ENCODE data around the gene ADAMTSL1.

The ADAMTSL1 gene

DNA sequence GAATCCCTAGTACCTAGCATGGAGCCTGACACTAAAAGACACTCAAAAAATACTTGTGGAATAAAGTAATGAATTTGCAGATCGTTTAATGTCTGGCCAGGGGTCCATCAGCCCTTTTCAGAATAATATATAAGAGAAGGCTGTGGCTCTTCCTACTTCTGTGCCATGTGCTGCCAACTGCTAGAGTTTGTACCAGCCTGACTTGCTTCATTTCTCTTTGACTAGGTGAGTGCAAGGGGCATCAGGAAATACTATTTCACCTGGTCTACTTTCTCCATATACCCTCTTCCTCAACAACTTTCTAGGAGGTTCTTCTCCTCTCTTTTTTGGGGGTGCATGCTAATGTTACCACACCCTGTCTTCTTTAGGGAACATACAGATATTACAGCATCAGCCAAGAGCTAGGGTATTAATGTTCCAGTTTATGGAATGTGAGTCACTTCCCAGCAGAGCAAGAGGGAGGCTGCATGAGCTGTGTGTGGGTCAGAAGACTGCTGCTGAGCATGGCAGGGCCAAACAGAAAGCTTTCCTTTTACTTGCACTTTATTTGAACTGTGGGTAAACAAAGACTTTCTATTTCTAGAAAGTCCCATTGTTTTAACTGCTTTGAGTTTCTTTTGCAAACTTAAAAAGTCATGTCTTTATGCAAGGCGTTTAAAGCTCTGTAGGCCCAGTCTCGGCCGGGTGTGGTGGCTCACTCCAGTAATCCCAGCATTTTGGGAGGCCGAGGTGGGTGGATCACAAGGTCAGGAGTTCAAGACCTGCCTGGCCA, 158.9 kb downstream of the ADAMTSL1 start:
- TF ChIP-seq, protein P1, sequence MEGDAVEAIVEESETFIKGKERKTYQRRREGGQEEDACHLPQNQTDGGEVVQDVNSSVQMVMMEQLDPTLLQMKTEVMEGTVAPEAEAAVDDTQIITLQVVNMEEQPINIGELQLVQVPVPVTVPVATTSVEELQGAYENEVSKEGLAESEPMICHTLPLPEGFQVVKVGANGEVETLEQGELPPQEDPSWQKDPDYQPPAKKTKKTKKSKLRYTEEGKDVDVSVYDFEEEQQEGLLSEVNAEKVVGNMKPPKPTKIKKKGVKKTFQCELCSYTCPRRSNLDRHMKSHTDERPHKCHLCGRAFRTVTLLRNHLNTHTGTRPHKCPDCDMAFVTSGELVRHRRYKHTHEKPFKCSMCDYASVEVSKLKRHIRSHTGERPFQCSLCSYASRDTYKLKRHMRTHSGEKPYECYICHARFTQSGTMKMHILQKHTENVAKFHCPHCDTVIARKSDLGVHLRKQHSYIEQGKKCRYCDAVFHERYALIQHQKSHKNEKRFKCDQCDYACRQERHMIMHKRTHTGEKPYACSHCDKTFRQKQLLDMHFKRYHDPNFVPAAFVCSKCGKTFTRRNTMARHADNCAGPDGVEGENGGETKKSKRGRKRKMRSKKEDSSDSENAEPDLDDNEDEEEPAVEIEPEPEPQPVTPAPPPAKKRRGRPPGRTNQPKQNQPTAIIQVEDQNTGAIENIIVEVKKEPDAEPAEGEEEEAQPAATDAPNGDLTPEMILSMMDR (IDR thresholded peaks at IDR 0.05; ENCODE audit: low read depth, low read length, missing control alignments) = no peak
- DNase-seq (ENCODE audit: low read depth) = no peak

DNA sequence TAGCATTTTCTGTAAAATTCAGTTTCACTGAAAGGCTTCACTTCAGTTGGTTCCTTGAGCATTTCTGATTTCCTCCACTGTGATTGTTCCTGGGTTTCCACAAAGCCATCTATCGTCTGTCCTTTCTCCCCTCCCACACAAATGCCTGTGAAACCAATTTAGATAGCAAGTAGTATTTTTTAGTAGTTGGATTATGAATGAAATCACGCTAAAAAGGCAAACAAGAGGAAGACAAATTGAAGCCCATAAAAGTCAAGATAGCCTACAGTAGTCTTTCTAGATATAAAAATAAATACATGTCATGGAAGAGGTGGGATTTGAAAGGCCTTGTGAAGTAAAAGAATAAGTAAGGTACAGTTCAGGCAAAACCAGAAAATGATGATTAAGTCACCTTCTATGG, 162.8 kb downstream of the ADAMTSL1 start:
- DNase-seq (ENCODE audit: low read depth) = no peak
- no peak overlapping the region for H3K4me3 ChIP-seq (ENCODE audit: low read depth, low read length)
- TF ChIP-seq, protein P1 (IDR thresholded peaks at IDR 0.05; ENCODE audit: low read depth, low read length, missing control alignments) = no peak

More for the DNA sequence above, 158.9 kb downstream of the ADAMTSL1 start:
- no peak overlapping the region for H3K4me3 ChIP-seq (ENCODE audit: low read depth, low read length)

DNA sequence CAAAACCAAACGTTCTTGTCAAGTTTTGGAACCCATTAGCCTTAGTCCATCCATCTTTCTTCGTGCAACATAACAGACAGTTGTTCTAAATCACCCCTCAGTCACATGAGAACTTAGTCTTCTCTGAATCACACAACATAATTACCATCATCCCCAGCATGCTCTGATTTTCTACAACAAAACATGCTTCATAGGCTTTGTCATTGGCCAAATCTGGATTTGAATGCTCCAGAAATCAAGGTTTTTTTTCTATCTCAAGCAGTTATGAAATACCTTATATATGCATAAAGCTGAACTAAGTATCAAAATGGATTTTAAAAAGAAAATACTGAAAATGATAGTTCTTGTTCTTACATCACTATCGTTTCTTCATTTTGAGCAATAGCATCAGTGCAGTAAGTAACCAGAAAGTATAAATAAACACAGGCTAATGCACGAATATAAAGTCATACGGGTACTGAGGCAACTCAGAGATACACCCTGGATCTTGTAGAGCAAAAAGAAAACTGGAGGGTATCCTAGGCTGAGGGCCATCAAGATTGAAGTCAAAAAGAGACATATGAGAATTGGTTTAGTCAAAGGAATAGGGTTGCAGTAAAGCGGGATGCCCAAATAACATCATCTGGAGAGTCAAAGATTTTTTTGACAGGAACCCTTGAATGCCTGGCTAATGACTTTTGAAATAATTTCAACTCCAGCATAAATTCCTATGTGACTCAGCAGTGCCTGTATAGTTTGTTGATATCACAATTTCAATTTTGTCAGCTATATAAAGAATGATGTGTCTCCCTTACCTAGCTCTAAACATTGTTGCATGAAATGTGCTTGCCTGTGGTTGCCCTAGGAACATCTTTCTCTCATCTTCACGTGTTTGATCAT, 164.7 kb downstream of the ADAMTSL1 start:
- TF ChIP-seq, protein P1 (IDR thresholded peaks at IDR 0.05; ENCODE audit: low read depth, low read length, missing control alignments) = no peak
- no peak overlapping the region for H3K4me3 ChIP-seq (ENCODE audit: low read depth, low read length)
- no peak for DNase-seq (ENCODE audit: low read depth)

DNA sequence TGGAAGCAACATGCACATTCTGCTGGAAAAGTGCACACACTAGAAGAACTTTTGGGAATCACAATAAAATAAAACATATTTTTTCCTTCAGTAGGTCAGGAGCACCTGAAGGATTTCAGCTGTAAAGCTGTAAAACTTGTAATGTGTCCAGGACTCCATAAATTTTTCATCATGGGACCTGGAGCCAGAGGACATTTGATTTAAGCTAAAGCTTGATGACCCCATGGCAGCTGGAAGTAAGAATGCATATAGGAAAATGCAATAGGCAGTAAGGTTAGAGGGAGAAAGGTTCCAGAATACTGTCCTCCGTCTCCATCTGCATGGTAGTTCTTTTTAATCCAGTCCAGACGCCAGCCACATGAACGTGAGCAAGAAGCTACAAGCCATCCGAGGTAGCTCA, 166.0 kb downstream of the ADAMTSL1 start:
- TF ChIP-seq, protein P1 (IDR thresholded peaks at IDR 0.05; ENCODE audit: low read depth, low read length, missing control alignments) = no peak
- DNase-seq (ENCODE audit: low read depth) = no peak
- no peak overlapping the region for H3K4me3 ChIP-seq (ENCODE audit: low read depth, low read length)

DNA sequence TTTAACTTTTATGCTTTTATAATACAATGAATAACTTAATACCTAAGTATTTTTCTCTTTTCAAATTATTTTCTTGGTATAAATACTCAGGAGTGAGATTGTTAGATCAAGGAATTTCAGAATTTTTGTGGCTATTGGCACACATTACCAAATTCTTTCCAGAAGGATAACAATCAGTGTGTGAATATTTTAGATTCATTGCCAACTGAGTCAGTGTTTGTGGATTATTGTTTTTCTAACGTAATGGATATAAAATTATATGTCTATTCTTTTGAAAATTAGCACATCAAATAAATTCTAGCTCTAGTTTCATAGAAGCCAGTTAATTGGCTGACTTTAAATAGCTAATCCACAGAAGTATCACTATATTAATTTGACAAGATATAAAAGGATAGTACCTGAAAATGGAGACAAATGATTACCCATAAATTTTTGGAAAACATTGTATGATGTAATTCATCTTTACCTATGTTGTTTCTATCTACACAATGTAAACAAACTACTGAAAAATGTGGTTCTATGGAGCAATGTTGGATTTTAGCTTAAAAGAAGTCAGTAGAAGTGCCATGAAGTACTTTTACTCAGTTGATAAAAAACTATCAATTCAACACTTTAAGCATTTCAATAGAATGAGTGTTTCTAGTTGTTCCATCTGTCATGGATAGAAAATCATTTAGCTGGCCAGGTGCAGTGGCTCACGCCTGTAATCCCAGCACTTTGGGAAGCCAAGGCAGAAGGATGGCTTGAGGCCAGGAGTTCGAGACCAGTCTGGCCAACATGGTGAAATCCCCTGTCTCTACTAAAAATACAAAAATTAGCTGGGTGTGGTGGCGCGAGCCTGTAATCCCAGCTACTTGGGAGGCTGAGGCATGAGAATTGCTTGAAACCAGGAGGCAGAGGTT, 185.1 kb downstream of the ADAMTSL1 start:
- TF ChIP-seq, protein P1 (IDR thresholded peaks at IDR 0.05; ENCODE audit: low read depth, low read length, missing control alignments) = no peak
- DNase-seq (ENCODE audit: low read depth) = no peak
- H3K4me3 ChIP-seq (ENCODE audit: low read depth, low read length) = no peak overlapping the region

DNA sequence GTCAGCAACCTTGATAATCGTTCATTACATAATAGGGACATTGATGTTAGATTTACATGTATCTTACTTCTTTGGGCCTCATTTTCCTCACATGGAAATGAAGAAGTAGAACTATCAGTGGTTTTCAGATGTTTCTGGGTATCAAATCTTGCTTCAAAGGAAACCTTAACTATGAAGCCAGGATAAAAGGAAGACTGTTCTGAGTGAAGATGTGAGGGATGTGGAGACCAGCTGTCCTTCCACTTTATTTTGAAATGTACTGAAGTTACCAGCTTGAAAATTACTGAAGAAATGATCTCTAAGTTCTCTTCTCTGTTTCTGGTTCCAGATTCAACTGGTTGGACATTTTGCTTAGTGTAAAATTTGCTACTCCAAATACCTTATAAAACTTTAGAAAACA, 186.0 kb downstream of the ADAMTSL1 start:
- DNase-seq (ENCODE audit: low read depth) = no peak
- no peak overlapping the region for H3K4me3 ChIP-seq (ENCODE audit: low read depth, low read length)
- TF ChIP-seq, protein P1 (IDR thresholded peaks at IDR 0.05; ENCODE audit: low read depth, low read length, missing control alignments) = no peak

Data from GM12864 (cell line).